ENCODE data around the gene SLC16A11. TPM values are rescaled to one million over a fixed set of nuclear protein-coding genes. Genes with fewer than 3 reads are reported as not detected.

SLC16A11 gene
- total and polyA plus RNA-seq, 9 of the 15 experiments (the other 6 are each of a cell fraction or from before 2014, with no cell fraction given): not detected

DNA sequence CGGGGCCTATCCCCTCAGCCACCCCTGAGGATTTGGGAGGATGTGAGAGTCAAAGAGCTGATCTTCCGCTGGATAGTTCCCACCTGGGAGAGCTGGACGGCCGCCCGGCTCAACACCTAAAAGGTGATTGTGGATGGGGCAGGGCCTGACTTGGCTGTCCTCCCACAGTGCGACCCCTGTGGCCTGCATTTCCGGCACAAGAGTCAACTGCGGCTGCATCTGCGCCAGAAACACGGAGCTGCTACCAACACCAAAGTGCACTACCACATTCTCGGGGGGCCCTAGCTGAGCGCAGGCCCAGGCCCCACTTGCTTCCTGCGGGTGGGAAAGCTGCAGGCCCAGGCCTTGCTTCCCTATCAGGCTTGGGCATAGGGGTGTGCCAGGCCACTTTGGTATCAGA lies 16.6 kb downstream of the SLC16A11 start (continued):
- TF ChIP-seq ZKSCAN3 (CRISPR knock-in tag; IDR thresholded peaks at IDR 0.05) (no peak), ZNF584 (CRISPR knock-in tag; IDR thresholded peaks at IDR 0.05; ENCODE audit: low read depth) (no peak), MITF (IDR thresholded peaks at IDR 0.05) (no peak)
- TF ChIP-seq, protein P1, sequence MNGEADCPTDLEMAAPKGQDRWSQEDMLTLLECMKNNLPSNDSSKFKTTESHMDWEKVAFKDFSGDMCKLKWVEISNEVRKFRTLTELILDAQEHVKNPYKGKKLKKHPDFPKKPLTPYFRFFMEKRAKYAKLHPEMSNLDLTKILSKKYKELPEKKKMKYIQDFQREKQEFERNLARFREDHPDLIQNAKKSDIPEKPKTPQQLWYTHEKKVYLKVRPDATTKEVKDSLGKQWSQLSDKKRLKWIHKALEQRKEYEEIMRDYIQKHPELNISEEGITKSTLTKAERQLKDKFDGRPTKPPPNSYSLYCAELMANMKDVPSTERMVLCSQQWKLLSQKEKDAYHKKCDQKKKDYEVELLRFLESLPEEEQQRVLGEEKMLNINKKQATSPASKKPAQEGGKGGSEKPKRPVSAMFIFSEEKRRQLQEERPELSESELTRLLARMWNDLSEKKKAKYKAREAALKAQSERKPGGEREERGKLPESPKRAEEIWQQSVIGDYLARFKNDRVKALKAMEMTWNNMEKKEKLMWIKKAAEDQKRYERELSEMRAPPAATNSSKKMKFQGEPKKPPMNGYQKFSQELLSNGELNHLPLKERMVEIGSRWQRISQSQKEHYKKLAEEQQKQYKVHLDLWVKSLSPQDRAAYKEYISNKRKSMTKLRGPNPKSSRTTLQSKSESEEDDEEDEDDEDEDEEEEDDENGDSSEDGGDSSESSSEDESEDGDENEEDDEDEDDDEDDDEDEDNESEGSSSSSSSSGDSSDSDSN (IDR thresholded peaks at IDR 0.05; ENCODE audit: borderline replicate concordance in 1 of 2, low read depth in 2 of 2, low read length in 2 of 2): no peak

DNA sequence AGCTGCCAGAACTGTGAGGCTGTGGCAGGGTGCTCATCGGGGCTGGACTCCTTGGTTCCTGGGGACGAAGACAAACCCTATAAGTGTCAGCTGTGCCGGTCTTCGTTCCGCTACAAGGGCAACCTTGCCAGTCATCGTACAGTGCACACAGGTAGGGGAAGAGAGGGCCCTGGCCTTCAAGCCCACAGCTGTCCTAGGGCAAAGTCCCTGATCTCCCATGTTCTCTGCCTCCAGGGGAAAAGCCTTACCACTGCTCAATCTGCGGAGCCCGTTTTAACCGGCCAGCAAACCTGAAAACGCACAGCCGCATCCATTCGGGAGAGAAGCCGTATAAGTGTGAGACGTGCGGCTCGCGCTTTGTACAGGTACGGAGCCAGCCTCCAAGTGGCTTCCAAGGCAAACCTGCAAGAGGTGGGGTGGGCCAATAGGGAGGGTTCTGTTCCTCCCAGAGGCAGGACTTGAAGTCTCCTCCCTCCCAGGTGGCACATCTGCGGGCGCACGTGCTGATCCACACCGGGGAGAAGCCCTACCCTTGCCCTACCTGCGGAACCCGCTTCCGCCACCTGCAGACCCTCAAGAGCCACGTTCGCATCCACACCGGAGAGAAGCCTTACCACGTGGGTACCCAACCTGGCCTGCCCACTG lies 17.3 kb downstream of the SLC16A11 start:
- intact Hi-C loops (cut with micrococcal nuclease) (no loop called here), in situ Hi-C loops (cut with MboI) (loop anchor here (25.0 kb wide), 1 partner anchor 536 kb away; the partner anchor contains the start of genes SENP3 and TNFSF13)
- Histone ChIP-seq H3K27me3 (ENCODE audit: control insufficient read depth in 2 of 2, insufficient read depth in 2 of 2, low read length in 2 of 2) (no peaks in the 10 kb centered on the region), H3K4me1 (replicated peaks in 1 of 2; ENCODE audit: control insufficient read depth in 2 of 2, insufficient read depth in 2 of 2, low read length in 2 of 2) (peaks cover 27 to 35% of the 10 kb centered on the region in 2 experiments), H3K4me3 (no peak overlapping the region), H3K27ac (ENCODE audit: extremely low read depth, low read depth, low read length) (no peak overlapping the region), H3K9me1 (ENCODE audit: control insufficient read depth, insufficient read depth, low read length) (no peaks in the 10 kb centered on the region), H3K4me2 (ENCODE audit: insufficient read depth, low read length) (no peak overlapping the region), H3K9ac (ENCODE audit: insufficient read depth in 1 of 2, low read depth in 2 of 2, low read length in 2 of 2) (peak overlapping the region in 1 of 2 experiments; percentile 50; a peak in 2 of 4 replicates), H2AFZ (ENCODE audit: low read depth, low read length) (no peak overlapping the region), H3K36me3 (ENCODE audit: control insufficient read depth, insufficient read depth, low read length) (peaks cover 10% of the 10 kb centered on the region; the same call in 2 of the 3 replicates), H4K20me1 (replicated peaks; ENCODE audit: control insufficient read depth, insufficient read depth, low read length) (no peaks in the 10 kb centered on the region), H3K9me3 (replicated peaks; ENCODE audit: control insufficient read depth, insufficient read depth, low read depth, low read length) (no peaks in the 10 kb centered on the region), H3K79me2 (ENCODE audit: control insufficient read depth, insufficient read depth, low read length) (peaks cover 16% of the 10 kb centered on the region)
- BruUV-seq (replicated peaks): no TSS peak
- FAIRE-seq (no peak), DNase-seq (ENCODE audit: extremely low read depth in 1 of 4, low spot score in 3 of 4) (no peak), ATAC-seq (no peak)
- 90% methylated on average over 18 of the region's 29 CpGs for WGBS (ENCODE audit: insufficient coverage, low coverage, missing lambda C conversion rate)
- POLR2A ChIA-PET: no interaction called here
- TF ChIP-seq, protein P2, sequence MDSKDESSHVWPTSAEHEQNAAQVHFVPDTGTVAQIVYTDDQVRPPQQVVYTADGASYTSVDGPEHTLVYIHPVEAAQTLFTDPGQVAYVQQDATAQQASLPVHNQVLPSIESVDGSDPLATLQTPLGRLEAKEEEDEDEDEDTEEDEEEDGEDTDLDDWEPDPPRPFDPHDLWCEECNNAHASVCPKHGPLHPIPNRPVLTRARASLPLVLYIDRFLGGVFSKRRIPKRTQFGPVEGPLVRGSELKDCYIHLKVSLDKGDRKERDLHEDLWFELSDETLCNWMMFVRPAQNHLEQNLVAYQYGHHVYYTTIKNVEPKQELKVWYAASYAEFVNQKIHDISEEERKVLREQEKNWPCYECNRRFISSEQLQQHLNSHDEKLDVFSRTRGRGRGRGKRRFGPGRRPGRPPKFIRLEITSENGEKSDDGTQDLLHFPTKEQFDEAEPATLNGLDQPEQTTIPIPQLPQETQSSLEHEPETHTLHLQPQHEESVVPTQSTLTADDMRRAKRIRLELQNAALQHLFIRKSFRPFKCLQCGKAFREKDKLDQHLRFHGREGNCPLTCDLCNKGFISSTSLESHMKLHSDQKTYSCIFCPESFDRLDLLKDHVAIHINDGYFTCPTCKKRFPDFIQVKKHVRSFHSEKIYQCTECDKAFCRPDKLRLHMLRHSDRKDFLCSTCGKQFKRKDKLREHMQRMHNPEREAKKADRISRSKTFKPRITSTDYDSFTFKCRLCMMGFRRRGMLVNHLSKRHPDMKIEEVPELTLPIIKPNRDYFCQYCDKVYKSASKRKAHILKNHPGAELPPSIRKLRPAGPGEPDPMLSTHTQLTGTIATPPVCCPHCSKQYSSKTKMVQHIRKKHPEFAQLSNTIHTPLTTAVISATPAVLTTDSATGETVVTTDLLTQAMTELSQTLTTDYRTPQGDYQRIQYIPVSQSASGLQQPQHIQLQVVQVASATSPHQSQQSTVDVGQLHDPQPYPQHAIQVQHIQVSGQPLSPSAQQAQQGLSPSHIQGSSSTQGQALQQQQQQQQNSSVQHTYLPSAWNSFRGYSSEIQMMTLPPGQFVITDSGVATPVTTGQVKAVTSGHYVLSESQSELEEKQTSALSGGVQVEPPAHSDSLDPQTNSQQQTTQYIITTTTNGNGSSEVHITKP (IDR thresholded peaks at IDR 0.05; ENCODE audit: partially characterized antibody): no peak
- no peak for TF ChIP-seq KDM4B (IDR thresholded peaks at IDR 0.05; ENCODE audit: borderline replicate concordance in 2 of 2, low read depth in 1 of 2)
- no peak for TF ChIP-seq BRF1 (IDR thresholded peaks at IDR 0.05; ENCODE audit: borderline replicate concordance, extremely low read depth, insufficient read length)
- TF ChIP-seq ELF4 (CRISPR knock-in tag; IDR thresholded peaks at IDR 0.05): no peak
- CTCF ChIA-PET (ENCODE audit: low intra/inter-chr PET ratio): no interaction called here
